K562 (cell line): ENCODE results near the gene ITSN1. TPM values are rescaled to one million over a fixed set of nuclear protein-coding genes. Genes with fewer than 3 reads are reported as not detected.

Experiments
- ATAC-seq: fragments of 200-7000 bp; cut with Tn5 transposase; 3 replicates; pipeline ENCODE4 v1.9.1; 2020; ENCODE audit warnings: moderate library complexity
- BruUV-seq: library from RNA; stranded (reverse); fragments of 400-500 nt; replicated peaks from 2 replicates; lab custom pipeline; 2021; lab: Mats Ljungman, UMichigan
- CTCF ChIA-PET: fragments of 300-600 bp; formaldehyde crosslinking; extraction: SDS; loops from one replicate; lab custom pipeline; 2021; ENCODE audit warnings: low intra/inter-chr PET ratio; lab: Yijun Ruan, JAX
- POLR2A ChIA-PET: fragments of 300-600, 350-650 bp; sonication (Branson Sonifier 250); formaldehyde crosslinking; extraction: SDS; loops from one replicate; lab custom pipeline; 2021; ENCODE audit warnings: antibody characterized with exemption, inconsistent platforms; lab: Yijun Ruan, JAX
- DNase-seq, 4 experiments: peaks; one replicate each; pipeline versions ENCODE4 v3.0.0 to v3.0.0-alpha.2; 2011 to 2018; ENCODE audit warnings: low spot score in 3 of 4, mixed read lengths in 3 of 4; ENCODE audit errors: extremely low read depth in 1 of 4
- FAIRE-seq: peaks from 2 replicates; lab custom pipeline; 2011; peaks lifted over from hg19 to GRCh38; lab: Jason Lieb, UNC
- H2AFZ ChIP-seq: 2 replicates; pipeline ENCODE4 v1.6.0; 2011; ENCODE audit warnings: low read depth, low read length, control low read depth, inconsistent platforms
- H3K27ac ChIP-seq: fragments of 200-600 bp; 3 replicates; pipeline ENCODE4 v1.8.0; 2011; ENCODE audit warnings: low read depth, mild to moderate bottlenecking, control low read depth, inconsistent platforms, low read length, moderate library complexity, mixed read lengths; ENCODE audit errors: extremely low read depth
- H3K27me3 ChIP-seq, 2 experiments: fragments of 300-600 bp in 1 of 2; 2 replicates in 1 of 2; 3 replicates in 1 of 2; pipeline versions ENCODE4 v1.6.0 to v1.8.0; 2011; ENCODE audit warnings: inconsistent platforms in 2 of 2, low read length in 2 of 2, mild to moderate bottlenecking in 1 of 2, mixed read lengths in 1 of 2, moderate library complexity in 1 of 2; ENCODE audit not compliant: control insufficient read depth in 2 of 2, insufficient read depth in 2 of 2
- H3K36me3 ChIP-seq: fragments of 300-600 bp; 3 replicates; pipeline ENCODE4 v1.8.0; 2011; ENCODE audit warnings: mild to moderate bottlenecking, low read length, inconsistent platforms; ENCODE audit not compliant: control insufficient read depth, insufficient read depth
- H3K4me1 ChIP-seq, 2 experiments: fragments of 200-600 bp in 1 of 2; replicated peaks in 1 of 2; 2 replicates in 1 of 2; 3 replicates in 1 of 2; pipeline versions ENCODE4 v1.5.1 to v1.8.0; 2011; ENCODE audit warnings: inconsistent platforms in 2 of 2, low read length in 2 of 2, mild to moderate bottlenecking in 1 of 2, mixed read lengths in 1 of 2, moderate library complexity in 1 of 2; ENCODE audit not compliant: control insufficient read depth in 2 of 2, insufficient read depth in 2 of 2
- H3K4me2 ChIP-seq: 2 replicates; pipeline ENCODE4 v1.6.1; 2011; ENCODE audit warnings: low read length, control low read depth, inconsistent platforms, mixed read lengths; ENCODE audit not compliant: insufficient read depth
- H3K4me3 ChIP-seq: fragments of 200-600 bp; sonication (generic), shearing (Covaris generic); 2 replicates; pipeline ENCODE4 v1.5.1; 2016; ENCODE audit warnings: control low read depth, inconsistent platforms
- H3K79me2 ChIP-seq: fragments of 200-600 bp; 3 replicates; pipeline ENCODE4 v1.8.0; 2011; ENCODE audit warnings: low read length, inconsistent platforms; ENCODE audit not compliant: control insufficient read depth, insufficient read depth
- H3K9ac ChIP-seq, 2 experiments: 2 replicates each; pipeline versions ENCODE4 v1.6.0 to v1.6.1; 2011; ENCODE audit warnings: low read depth in 2 of 2, low read length in 2 of 2, control low read depth in 1 of 2, inconsistent platforms in 1 of 2, mild to moderate bottlenecking in 1 of 2, mixed read lengths in 1 of 2; ENCODE audit not compliant: insufficient read depth in 1 of 2
- H3K9me1 ChIP-seq: one replicate; pipeline ENCODE4 v1.6.0; 2011; ENCODE audit warnings: inconsistent platforms, mild to moderate bottlenecking, low read length, moderate library complexity; ENCODE audit not compliant: control insufficient read depth, insufficient read depth
- H3K9me3 ChIP-seq: replicated peaks from 2 replicates; pipeline ENCODE4 v1.5.1; 2011; ENCODE audit warnings: low read depth, low read length, inconsistent platforms; ENCODE audit not compliant: control insufficient read depth, insufficient read depth
- H4K20me1 ChIP-seq: replicated peaks from 2 replicates; pipeline ENCODE4 v1.6.1; 2011; ENCODE audit warnings: low read length, inconsistent platforms, mixed read lengths; ENCODE audit not compliant: control insufficient read depth, insufficient read depth
- BACH1 ChIP-seq: fragments of 200-800 bp; sonication (Bioruptor generic); IDR thresholded peaks from 2 replicates; pipeline ENCODE4 v1.6.1; 2016; ENCODE audit warnings: missing genetic modification characterization, missing compliant biosample characterization
- BCOR ChIP-seq: fragments of 450-650 bp; IDR thresholded peaks from 2 replicates; pipeline ENCODE4 v1.6.1; 2016
- C11orf30 ChIP-seq: fragments of 450-650 bp; IDR thresholded peaks from 2 replicates; pipeline ENCODE4 v1.6.1; 2016; ENCODE audit warnings: low read depth, mild to moderate bottlenecking
- CCAR2 ChIP-seq: fragments of 200-400 bp; formaldehyde crosslinking; IDR thresholded peaks from 2 replicates; pipeline ENCODE4 v1.6.1; 2017; ENCODE audit warnings: mild to moderate bottlenecking, low read depth, low read length
- DACH1 ChIP-seq: fragments of 450-650 bp; IDR thresholded peaks from 2 replicates; pipeline ENCODE4 v1.6.1; 2018; ENCODE audit not compliant: partially characterized antibody
- E2F1 ChIP-seq: sonication (generic); formaldehyde crosslinking; IDR thresholded peaks from 2 replicates; pipeline ENCODE4 v1.8.1; 2023; ENCODE audit warnings: mild to moderate bottlenecking, missing genetic modification reagents, moderate library complexity
- ILK ChIP-seq: fragments of 450-650 bp; IDR thresholded peaks from 2 replicates; pipeline ENCODE4 v1.6.1; 2016; ENCODE audit warnings: missing genetic modification characterization, low read depth, mild to moderate bottlenecking, missing compliant biosample characterization, moderate library complexity, borderline replicate concordance
- MAFF ChIP-seq: IDR thresholded peaks from 2 replicates; pipeline ENCODE4 v1.6.1; 2012; ENCODE audit warnings: low read length, improper control_type of control experiment
- MAFG ChIP-seq: fragments of 450-650 bp; conservative IDR thresholded peaks from 2 replicates; pipeline ENCODE4 v1.6.1; 2016; ENCODE audit warnings: missing genetic modification characterization, missing compliant biosample characterization
- MAFK ChIP-seq: IDR thresholded peaks from 2 replicates; pipeline ENCODE4 v1.6.1; 2011; ENCODE audit warnings: low read length, improper control_type of control experiment
- NCOA2 ChIP-seq, 2 experiments: fragments of 450-650 bp; IDR thresholded peaks; 2 replicates each; pipeline ENCODE4 v1.6.1; 2018; ENCODE audit warnings: mild to moderate bottlenecking in 2 of 2, moderate library complexity in 1 of 2; ENCODE audit not compliant: partially characterized antibody in 2 of 2
- NFE2 ChIP-seq: IDR thresholded peaks from 2 replicates; pipeline ENCODE4 v1.6.1; 2014; ENCODE audit warnings: antibody characterized with exemption, low read depth
- NFE2L1 ChIP-seq: fragments of 450-650 bp; IDR thresholded peaks from 2 replicates; pipeline ENCODE4 v1.6.1; 2016; ENCODE audit warnings: missing genetic modification characterization, low read depth, mild to moderate bottlenecking, missing compliant biosample characterization, moderate library complexity, borderline replicate concordance
- NFIX ChIP-seq: fragments of 250-450 bp; sonication (Bioruptor Pico); IDR thresholded peaks from 2 replicates; pipeline ENCODE4 v1.4.0; 2020; ENCODE audit warnings: low read depth, mild to moderate bottlenecking, moderate library complexity
- RBM25 ChIP-seq: fragments of 200-400 bp; formaldehyde crosslinking; IDR thresholded peaks from 2 replicates; pipeline ENCODE4 v1.6.1; 2018; ENCODE audit warnings: low read length, low read depth, moderate library complexity; ENCODE audit not compliant: severe bottlenecking
- RCOR1 ChIP-seq, 2 experiments: IDR thresholded peaks; 2 replicates each; pipeline ENCODE4 v1.6.1; 2012; ENCODE audit warnings: low read depth in 2 of 2, low read length in 2 of 2, borderline replicate concordance in 1 of 2, improper control_type of control experiment in 1 of 2
- RNF219 ChIP-seq: fragments of 250-450 bp; sonication (Bioruptor Pico); IDR thresholded peaks from 2 replicates; pipeline ENCODE4 v1.5.0; 2022; ENCODE audit warnings: mild to moderate bottlenecking
- SMARCA4 ChIP-seq: fragments of 450-650 bp; IDR thresholded peaks from 2 replicates; pipeline ENCODE4 v1.6.1; 2016
- SMARCE1 ChIP-seq: fragments of 450-650 bp; IDR thresholded peaks from 2 replicates; pipeline ENCODE4 v1.7.1; 2016; ENCODE audit warnings: mild to moderate bottlenecking
- TRIM28 ChIP-seq: fragments of 450-650 bp; IDR thresholded peaks from 2 replicates; pipeline ENCODE4 v1.6.1; 2017
- U2AF2 ChIP-seq: fragments of 200-400 bp; formaldehyde crosslinking; optimal IDR thresholded peaks from 2 replicates; pipeline ENCODE3; 2017; ENCODE audit warnings: low read depth, mild to moderate bottlenecking, low read length
- ZBTB17 ChIP-seq: fragments of 450-650 bp; formaldehyde crosslinking; IDR thresholded peaks from 2 replicates; pipeline ENCODE4 v1.4.0; 2020; ENCODE audit warnings: mild to moderate bottlenecking
- ZNF316 ChIP-seq: fragments of 450-650 bp; IDR thresholded peaks from 2 replicates; pipeline ENCODE4 v1.6.1; 2016
- ZNF384 ChIP-seq: IDR thresholded peaks from 2 replicates; pipeline ENCODE4 v1.6.1; 2012; ENCODE audit warnings: low read depth, low read length, improper control_type of control experiment
- WGBS: fragments of 100-300 bp; shearing (Covaris generic); methylation state at CpG from one replicate; pipeline ENCODE4 v1.1.6; 2016; ENCODE audit warnings: low coverage, mixed read lengths; ENCODE audit not compliant: insufficient coverage; ENCODE audit errors: missing lambda C conversion rate; 5-methylcytosine and 5-hydroxymethylcytosine counted together
- in situ Hi-C: fragments of 300-500 bp; cut with MboI; formaldehyde crosslinking; loops from 4 replicates; pipeline ENCODE4 v1.15.0; 2018; ENCODE audit warnings: inconsistent platforms, mixed read lengths
- intact Hi-C: fragments of 100-400 bp; cut with micrococcal nuclease; formaldehyde crosslinking; loops from 2 replicates; pipeline ENCODE4 v1.14.2; 2022
- polyA plus RNA-seq, 8 experiments: library from polyadenylated mRNA; depleted of rRNA in 4 of 8; stranded (reverse) in 5 of 8; unstranded in 3 of 8; fragments of >200 nt; fragmentation: Nextera tagmentation in 2 of 8; fragmentation: Illumina TruSeq in 1 of 8; extraction: Ambion mirVana in 2 of 8; extraction: Trizol in 1 of 8; gene quantifications; 2 replicates each; pipeline versions ENCODE4 v1.2.1 to v1.2.3, GENCODE V29; 2011 to 2014; ENCODE audit warnings: inconsistent platforms in 1 of 8, missing spikeins in 1 of 8
- total RNA-seq, 7 experiments: library from RNA; depleted of rRNA in 6 of 7; stranded (reverse); fragments of >200 nt in 6 of 7; fragmentation: Illumina TruSeq in 2 of 7; extraction: Trizol in 2 of 7; gene quantifications; 2 replicates each; pipeline versions ENCODE4 v1.2.1 to v1.2.3, GENCODE V29; 2011 to 2021; ENCODE audit warnings: low replicate concordance in 1 of 7

Gene ITSN1
- total and polyA plus RNA-seq, 9 of the 15 experiments (the other 6 are each of a cell fraction or from before 2014, with no cell fraction given) = 1.1 to 12.6 (median 4.8) TPM

GRCh38 chr21:33659568-33659949 is 17.3 kb downstream of the ITSN1 start:
- no peaks in the 10 kb centered on the region; a peak in 1 of 5 replicates for H3K27me3 ChIP-seq
- CTCF ChIA-PET = no interaction called here
- no peak for FAIRE-seq
- TF ChIP-seq BCOR = no peak
- no peak for TF ChIP-seq E2F1 (CRISPR knock-in tag)
- no peak for TF ChIP-seq ZBTB17 (CRISPR knock-in tag)
- TF ChIP-seq ILK = no peak
- TF ChIP-seq NFE2 = peak; percentile 91
- no peak for TF ChIP-seq U2AF2
- TF ChIP-seq MAFK = peak; percentile 57; the same call in 1 of the 2 replicates
- no peak for TF ChIP-seq NFIX (CRISPR knock-in tag)
- 0 out of 4 replicates have a peak, but pooled peaks of 1 of the 2 experiments have one; percentile 52 for TF ChIP-seq RCOR1 (IDR thresholded peaks at IDR 0.05; ENCODE audit: borderline replicate concordance in 1 of 2, low read depth in 2 of 2, low read length in 2 of 2)
- TF ChIP-seq C11orf30 = peak; percentile 68; the same call in 1 of the 2 replicates
- TF ChIP-seq RNF219 (CRISPR knock-in tag) = no peak
- TF ChIP-seq TRIM28 = no peak
- TF ChIP-seq RBM25 = peak; percentile 6
- TF ChIP-seq SMARCE1 = 0 out of 2 replicates have a peak, but pooled peaks have one; percentile 57
- peak; percentile 70 for TF ChIP-seq MAFF
- peak; percentile 56 for TF ChIP-seq NFE2L1
- no peak for TF ChIP-seq CCAR2
- peak; percentile 89 for TF ChIP-seq BACH1 (tag)
- TF ChIP-seq DACH1 = no peak
- no peak for TF ChIP-seq NCOA2 (IDR thresholded peaks at IDR 0.05; ENCODE audit: partially characterized antibody in 2 of 2)
- peak; percentile 76; the same call in 1 of the 2 replicates for TF ChIP-seq ZNF316
- peak; percentile 84 for TF ChIP-seq MAFG (tag)
- peak; percentile 90 for TF ChIP-seq ZNF384
- peak; percentile 33; the same call in 1 of the 2 replicates for TF ChIP-seq SMARCA4

More at GRCh38 chr21:33659568-33659949, 17.3 kb downstream of the ITSN1 start:
- Histone ChIP-seq H3K79me2 (no peaks in the 10 kb centered on the region), H3K27ac (no peak overlapping the region), H3K4me1 (peaks cover 5 to 14% of the 10 kb centered on the region in 2 experiments; a peak in 4 of 5 replicates), H3K4me3 (no peak overlapping the region), H3K36me3 (no peaks in the 10 kb centered on the region), H3K9ac (no peak overlapping the region), H3K9me3 (no peaks in the 10 kb centered on the region), H3K9me1 (no peaks in the 10 kb centered on the region), H4K20me1 (no peaks in the 10 kb centered on the region), H2AFZ (no peak overlapping the region), H3K4me2 (no peak overlapping the region)
- DNase-seq (no peak), ATAC-seq (peak; percentile 49)
- WGBS = 6% methylated on average over 1 of the region's 1 CpG
- in situ Hi-C loops = no loop called here
- no TSS peak for BruUV-seq
- POLR2A ChIA-PET = interaction anchor here (0.5 to 1.3 kb wide), 2 partner anchors 9 to 199 kb away, joined by 3 to 4 read pairs; no protein-coding TSS in a partner anchor
- intact Hi-C loops = no loop called here
